ENCODE results near the gene PNLIP.

Gene PNLIP

DNA sequence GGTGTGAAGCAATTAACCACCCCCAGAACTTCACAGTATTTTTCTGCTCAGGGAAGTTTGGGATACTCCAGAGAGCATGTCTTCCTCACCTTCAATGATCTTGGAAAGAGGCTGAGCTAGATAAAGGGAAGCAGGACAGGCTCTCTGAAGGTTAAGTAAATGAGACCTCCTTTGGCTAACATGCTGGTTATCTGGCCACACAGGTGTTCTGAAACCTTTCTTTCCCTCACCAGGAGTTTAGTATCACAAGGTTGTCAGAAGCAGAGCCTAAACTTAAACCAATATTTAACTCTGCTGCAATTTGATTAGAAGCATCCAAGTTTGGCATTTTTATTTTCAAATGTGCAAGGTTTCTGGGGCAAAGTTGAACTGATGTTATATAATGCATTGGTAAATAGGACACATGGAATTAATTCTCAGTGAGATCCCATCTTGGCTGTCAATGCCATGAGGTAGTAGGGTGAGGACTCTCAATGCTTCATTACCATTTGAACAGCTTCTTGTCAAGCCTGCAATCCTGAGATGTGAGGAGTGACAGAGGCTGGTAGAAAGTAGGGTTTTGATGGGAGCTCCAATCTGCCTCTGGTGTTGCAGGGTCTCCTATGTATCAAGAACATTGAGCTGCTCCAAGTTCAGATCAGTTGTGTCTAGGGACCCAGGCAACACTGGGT, 3.6 kb upstream of the PNLIP start:
- DNase-seq (ENCODE audit: low read depth): no peak
- no peak overlapping the region for H3K4me3 ChIP-seq (ENCODE audit: low read depth, low read length)
- TF ChIP-seq, protein P1, sequence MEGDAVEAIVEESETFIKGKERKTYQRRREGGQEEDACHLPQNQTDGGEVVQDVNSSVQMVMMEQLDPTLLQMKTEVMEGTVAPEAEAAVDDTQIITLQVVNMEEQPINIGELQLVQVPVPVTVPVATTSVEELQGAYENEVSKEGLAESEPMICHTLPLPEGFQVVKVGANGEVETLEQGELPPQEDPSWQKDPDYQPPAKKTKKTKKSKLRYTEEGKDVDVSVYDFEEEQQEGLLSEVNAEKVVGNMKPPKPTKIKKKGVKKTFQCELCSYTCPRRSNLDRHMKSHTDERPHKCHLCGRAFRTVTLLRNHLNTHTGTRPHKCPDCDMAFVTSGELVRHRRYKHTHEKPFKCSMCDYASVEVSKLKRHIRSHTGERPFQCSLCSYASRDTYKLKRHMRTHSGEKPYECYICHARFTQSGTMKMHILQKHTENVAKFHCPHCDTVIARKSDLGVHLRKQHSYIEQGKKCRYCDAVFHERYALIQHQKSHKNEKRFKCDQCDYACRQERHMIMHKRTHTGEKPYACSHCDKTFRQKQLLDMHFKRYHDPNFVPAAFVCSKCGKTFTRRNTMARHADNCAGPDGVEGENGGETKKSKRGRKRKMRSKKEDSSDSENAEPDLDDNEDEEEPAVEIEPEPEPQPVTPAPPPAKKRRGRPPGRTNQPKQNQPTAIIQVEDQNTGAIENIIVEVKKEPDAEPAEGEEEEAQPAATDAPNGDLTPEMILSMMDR (IDR thresholded peaks at IDR 0.05; ENCODE audit: low read depth, low read length, missing control alignments): no peak
- in situ Hi-C loops (cut with HindIII; ENCODE audit: low sequenced_read_pairs): no loop called here

DNA sequence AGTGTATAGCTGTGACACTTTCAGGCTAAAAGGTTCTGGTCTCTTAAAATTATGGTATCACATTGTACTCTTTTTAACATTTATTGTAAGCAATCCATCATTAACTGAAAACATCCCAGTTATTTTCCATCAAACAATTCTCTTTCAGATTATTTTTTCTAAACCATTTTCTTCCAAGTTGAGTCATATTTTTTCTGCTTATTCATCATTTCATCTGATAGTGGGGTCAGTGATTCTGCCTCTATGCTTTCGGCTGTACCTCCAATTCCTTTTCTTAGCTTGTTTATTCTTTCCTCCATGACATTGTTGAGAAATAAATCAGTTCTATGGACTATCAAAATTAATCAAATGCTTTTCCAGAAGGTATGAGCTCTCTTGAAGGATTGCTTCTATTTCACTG, 609 bp upstream of the PNLIP start:
- no peak overlapping the region for H3K4me3 ChIP-seq (ENCODE audit: low read depth, low read length)
- DNase-seq (ENCODE audit: low read depth): no peak
- TF ChIP-seq, protein P1 (IDR thresholded peaks at IDR 0.05; ENCODE audit: low read depth, low read length, missing control alignments): no peak
- in situ Hi-C loops (cut with HindIII; ENCODE audit: low sequenced_read_pairs): no loop called here

DNA sequence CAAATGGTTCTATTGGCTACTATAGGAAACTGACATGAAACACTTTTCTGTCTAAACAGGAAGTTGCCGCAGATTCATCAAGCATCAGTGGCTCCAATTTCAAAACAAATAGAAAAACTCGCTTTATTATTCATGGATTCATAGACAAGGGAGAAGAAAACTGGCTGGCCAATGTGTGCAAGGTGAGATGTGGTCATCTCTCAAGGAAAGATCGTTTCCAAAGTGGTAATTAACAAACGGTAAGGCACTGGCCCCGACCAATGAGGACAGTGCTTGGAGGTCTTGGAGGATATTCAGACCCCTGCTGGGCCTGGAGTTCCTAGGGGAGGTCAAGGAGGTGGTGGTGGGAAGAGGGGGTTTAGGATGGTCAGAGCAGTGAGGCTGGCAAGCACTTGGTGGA, 2.6 kb downstream of the PNLIP start:
- TF ChIP-seq, protein P1 (IDR thresholded peaks at IDR 0.05; ENCODE audit: low read depth, low read length, missing control alignments): no peak
- no peak for DNase-seq (ENCODE audit: low read depth)
- H3K4me3 ChIP-seq (ENCODE audit: low read depth, low read length): no peak overlapping the region
- in situ Hi-C loops (cut with HindIII; ENCODE audit: low sequenced_read_pairs): no loop called here

DNA sequence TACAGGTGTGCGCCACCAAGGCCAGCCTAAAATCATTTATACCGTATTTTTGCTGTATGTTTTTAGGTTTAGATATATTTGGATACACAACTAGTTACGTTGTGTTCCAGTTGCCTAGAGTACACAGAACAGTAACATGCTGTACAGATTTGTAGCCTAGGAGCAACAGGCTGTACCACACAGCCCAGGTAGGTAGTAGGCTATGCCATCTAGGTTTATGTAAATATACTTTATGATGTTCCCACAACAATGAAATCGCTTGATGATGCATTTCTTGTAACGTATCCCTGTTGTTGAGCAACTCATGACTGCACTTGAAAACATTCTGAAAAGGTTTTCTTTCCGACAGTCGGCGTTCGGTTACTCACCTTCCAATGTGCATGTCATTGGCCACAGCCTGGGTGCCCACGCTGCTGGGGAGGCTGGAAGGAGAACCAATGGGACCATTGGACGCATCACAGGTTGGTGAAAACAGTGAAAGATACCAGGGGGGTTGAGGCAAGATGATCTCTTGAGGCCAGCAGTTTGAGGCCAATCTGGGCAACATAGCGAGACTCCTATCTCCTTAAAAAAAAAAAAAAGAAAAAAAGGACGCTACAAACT, 7.7 kb downstream of the PNLIP start:
- no peak for DNase-seq (ENCODE audit: low read depth)
- in situ Hi-C loops (cut with HindIII; ENCODE audit: low sequenced_read_pairs): no loop called here
- TF ChIP-seq, protein P1 (IDR thresholded peaks at IDR 0.05; ENCODE audit: low read depth, low read length, missing control alignments): no peak
- H3K4me3 ChIP-seq (ENCODE audit: low read depth, low read length): no peak overlapping the region

DNA sequence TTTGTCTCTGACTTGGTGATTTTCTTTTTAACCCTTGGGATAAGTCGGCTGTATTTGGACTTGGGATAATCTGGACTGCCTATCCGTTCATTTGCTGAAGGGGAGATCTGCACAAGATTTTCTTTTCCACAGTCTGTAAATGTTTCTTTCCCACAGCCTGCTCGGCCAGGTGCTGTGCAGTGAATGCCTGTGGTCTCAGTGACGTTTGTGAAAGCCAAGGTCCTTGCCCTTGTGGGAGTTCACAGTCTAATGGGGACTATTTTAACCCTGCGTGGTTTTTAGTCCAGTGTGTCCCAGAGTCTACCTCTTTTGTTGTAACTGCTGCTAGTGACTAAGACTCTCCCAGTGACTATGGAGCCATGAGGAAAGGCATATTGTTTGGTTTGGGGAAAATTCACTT, 8.9 kb downstream of the PNLIP start:
- TF ChIP-seq, protein P1 (IDR thresholded peaks at IDR 0.05; ENCODE audit: low read depth, low read length, missing control alignments): no peak
- no peak for DNase-seq (ENCODE audit: low read depth)
- in situ Hi-C loops (cut with HindIII; ENCODE audit: low sequenced_read_pairs): no loop called here
- H3K4me3 ChIP-seq (ENCODE audit: low read depth, low read length): no peak overlapping the region

DNA sequence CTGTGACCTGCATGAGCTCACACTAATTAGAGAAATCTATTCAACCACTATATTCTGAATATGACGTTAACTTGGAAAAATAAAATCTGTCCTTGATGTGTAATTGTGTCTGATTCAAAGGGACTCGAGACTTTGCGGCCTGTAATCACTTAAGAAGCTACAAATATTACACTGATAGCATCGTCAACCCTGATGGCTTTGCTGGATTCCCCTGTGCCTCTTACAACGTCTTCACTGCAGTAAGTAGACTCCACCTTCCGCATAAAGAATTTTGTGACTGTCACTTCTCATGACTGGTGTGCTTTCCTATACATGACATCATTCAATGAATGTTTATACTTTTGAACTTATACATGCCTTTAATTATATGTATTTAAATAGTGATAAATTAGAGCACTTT, 10.1 kb downstream of the PNLIP start:
- in situ Hi-C loops (cut with HindIII; ENCODE audit: low sequenced_read_pairs): no loop called here
- no peak overlapping the region for H3K4me3 ChIP-seq (ENCODE audit: low read depth, low read length)
- no peak for DNase-seq (ENCODE audit: low read depth)
- TF ChIP-seq, protein P1 (IDR thresholded peaks at IDR 0.05; ENCODE audit: low read depth, low read length, missing control alignments): no peak

All from astrocyte of the cerebellum (primary cell).